ENCODE results near the gene SLC6A19.

GRCh38 chr5:1172007-1172581 lies 29.3 kb upstream of the SLC6A19 start:
- no peak for TF ChIP-seq POLR2A (IDR thresholded peaks at IDR 0.05; ENCODE audit: low read depth, low read length)
- no peak for TF ChIP-seq POLR2AphosphoS5 (IDR thresholded peaks at IDR 0.05; ENCODE audit: low read depth, low read length)

All from GM12892 (cell line).